Activated T-helper 1 cell treated with anti-CD3 and anti-CD28 coated beads, Interleukin-2, amount 50 U/mL, for 16 hours (primary cell): ENCODE data around the gene CST3.
"Not testable (repeated sequence)": the region's sequence is repeated elsewhere in the genome, so short reads cannot be mapped to it uniquely, and the experiment has no call there.

Source experiments
- DNase-seq, 2 donors: peaks; one replicate each; pipeline ENCODE4 v3.0.0-alpha.2; 2020; ENCODE audit warnings: low read depth in 1 of 2, low spot score in 1 of 2

CST3 gene

GRCh38 chr20:23629017-23629541 lies 8.7 kb downstream of the CST3 start:
- no peak for DNase-seq

GRCh38 chr20:23628402-23629016 lies 9.2 kb downstream of the CST3 start:
- no peak for DNase-seq

GRCh38 chr20:23627501-23627900 lies 10.3 kb downstream of the CST3 start:
- no peak for DNase-seq

GRCh38 chr20:23626040-23626620 lies 11.6 kb downstream of the CST3 start:
- no peak for DNase-seq

- no peak for DNase-seq
Observed at GRCh38 chr20:23625236-23625964, 12.4 kb downstream of the CST3 start.

GRCh38 chr20:23624324-23624691 lies 13.4 kb downstream of the CST3 start:
- no peak for DNase-seq

GRCh38 chr20:23623666-23624323 lies 14.0 kb downstream of the CST3 start:
- DNase-seq, result no peak

- no peak for DNase-seq
Observed at GRCh38 chr20:23622839-23623343, 14.9 kb downstream of the CST3 start.

- DNase-seq, result not testable (repeated sequence)
Observed at GRCh38 chr20:23622401-23622800, 15.4 kb downstream of the CST3 start.

- DNase-seq, result not testable (repeated sequence)
Observed at GRCh38 chr20:23620670-23621386, 16.9 kb downstream of the CST3 start.

GRCh38 chr20:23614163-23614562 lies 23.6 kb downstream of the CST3 start:
- DNase-seq, result no peak

GRCh38 chr20:23613676-23614075 lies 24.1 kb downstream of the CST3 start:
- no peak for DNase-seq

GRCh38 chr20:23612396-23612795 lies 25.4 kb downstream of the CST3 start:
- no peak for DNase-seq

- DNase-seq, result no peak
Observed at GRCh38 chr20:23609486-23610109, 28.2 kb downstream of the CST3 start.

- no peak for DNase-seq
Observed at GRCh38 chr20:23608251-23608846, 29.4 kb downstream of the CST3 start.

GRCh38 chr20:23607497-23608245 lies 30.1 kb downstream of the CST3 start:
- DNase-seq, result no peak

- DNase-seq, result peak; percentile 11 to 19
Observed at GRCh38 chr20:23606652-23607049, 31.1 kb downstream of the CST3 start.

GRCh38 chr20:23605867-23606651 lies 31.7 kb downstream of the CST3 start, which contains the start of gene CST9:
TSS of gene CST9 (minus strand) at chr20:23605917. CDS start at chr20:23605864, 53 bp downstream.
- DNase-seq, result no peak
